Myocyte (in vitro differentiated cells): Measurements from ENCODE around the gene ANAPC1. TPM values are rescaled to one million over a fixed set of nuclear protein-coding genes. Genes with fewer than 3 reads are reported as not detected.
"Not testable (repeated sequence)": the region's sequence is repeated elsewhere in the genome, so short reads cannot be mapped to it uniquely, and the experiment has no call there.

Experiments
- DNase-seq: peaks from one replicate; pipeline ENCODE4 v3.0.0-alpha.2; 2012; ENCODE audit warnings: low read depth
- microRNA-seq: library from miRNA; unstranded; fragments of <30 nt; microRNA quantifications from one replicate; pipeline ENCODE4, GENCODE V29; 2016
- total RNA-seq: library from RNA; depleted of rRNA; stranded (reverse); fragments of >200 nt; gene quantifications from 2 replicates; pipeline ENCODE4 v1.2.3, GENCODE V29; 2014

ANAPC1 gene
- total RNA-seq, 1 donor from 2014 or later: 48.1 TPM

GRCh38 chr2:111735838-111736721, 147.9 kb downstream of the ANAPC1 start:
- DNase-seq: peak; percentile 85

DNA sequence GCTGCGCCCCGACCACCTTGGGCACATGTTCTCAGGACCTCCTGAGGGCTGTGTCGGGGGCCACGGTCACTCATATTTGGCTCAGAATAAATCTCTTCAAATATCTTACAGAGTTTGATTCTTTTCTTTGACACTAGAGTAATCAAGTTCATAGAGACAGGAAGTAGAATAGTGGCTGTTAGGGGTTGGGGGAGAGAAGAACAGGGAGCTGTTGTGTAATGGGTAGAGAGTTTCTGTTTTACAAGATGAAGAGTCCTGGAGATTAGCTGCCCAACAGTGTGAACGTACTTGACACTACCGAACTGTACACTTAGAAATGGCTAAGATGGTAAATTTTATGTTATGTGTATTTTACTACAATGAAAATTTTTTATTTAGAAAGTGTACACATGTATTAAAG, 148.6 kb downstream of the ANAPC1 start:
- DNase-seq: not testable (repeated sequence)

DNA sequence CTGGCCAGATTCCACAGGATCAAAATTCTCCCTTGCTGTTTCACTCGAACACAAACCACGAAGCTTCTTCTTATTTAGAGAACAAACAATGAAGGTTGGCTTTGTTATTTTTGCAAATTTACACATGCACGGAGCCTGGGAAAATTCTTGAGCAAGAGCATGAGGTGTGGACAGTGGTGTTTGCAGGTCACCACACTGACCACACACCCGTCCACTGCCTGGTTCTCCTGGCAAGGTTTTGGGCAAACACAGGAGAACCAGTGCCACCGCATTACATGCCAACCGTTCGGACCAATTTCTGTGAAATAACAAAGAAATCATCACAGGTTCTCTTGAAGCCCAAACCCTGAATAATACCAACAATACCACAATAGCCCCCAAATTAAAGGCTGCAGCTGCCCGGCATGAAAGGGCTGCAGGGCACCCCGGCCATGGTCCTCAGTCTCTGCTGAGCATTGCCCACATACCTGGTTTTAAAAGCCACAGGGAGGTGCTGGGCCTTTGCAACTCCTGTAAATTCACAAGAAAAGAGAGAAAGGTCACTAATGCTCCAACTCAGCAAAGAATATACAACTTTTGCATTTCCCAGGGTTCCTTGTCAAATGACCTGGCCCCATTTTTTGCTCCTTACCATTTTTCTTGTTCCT, 154.1 kb downstream of the ANAPC1 start:
- not testable (repeated sequence) for DNase-seq

DNA sequence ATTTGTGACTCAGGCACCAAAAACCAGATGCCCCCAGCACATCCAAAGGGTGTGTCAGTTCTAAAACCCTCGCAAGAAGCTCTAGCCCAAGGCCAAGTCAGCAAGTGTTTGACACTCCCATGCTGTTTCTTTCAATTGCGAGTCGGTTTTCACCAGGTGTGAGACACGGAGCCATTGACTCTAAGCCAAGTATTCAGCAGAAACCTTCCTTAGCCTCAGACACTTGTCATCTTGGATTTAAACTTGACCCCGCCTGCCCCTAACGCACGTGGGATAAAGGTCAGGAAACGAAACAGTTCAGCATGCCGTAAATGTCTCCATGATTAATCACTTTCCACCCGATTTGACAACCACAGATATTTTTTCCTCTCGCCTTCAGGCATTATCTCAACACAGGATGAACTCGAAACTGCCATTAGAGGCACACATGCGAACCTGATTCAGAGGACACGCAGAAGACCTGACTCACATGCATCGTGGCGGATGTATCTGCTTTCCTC, 156.3 kb downstream of the ANAPC1 start:
- DNase-seq: peak; percentile 56

DNA sequence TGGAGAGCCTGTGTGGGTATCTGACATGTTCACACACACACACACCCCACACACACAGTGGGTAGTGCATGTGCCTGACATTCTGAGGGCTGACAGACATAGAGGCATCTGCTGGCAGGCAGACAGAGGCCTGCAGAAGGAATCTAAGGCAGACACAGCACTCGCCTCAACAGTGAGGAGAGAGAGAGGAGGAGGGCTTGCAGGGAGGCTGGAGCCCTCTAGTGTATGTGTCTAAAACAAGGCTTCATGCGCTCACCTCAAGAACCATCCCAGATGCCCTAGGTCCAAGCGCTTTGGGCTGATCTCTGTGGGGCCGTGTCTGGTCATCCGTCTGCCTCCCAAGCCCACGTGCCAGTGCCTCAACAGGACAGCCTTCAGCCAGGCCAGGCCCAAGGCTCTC, 158.3 kb downstream of the ANAPC1 start:
- peak; percentile 75 for DNase-seq

- not testable (repeated sequence) for DNase-seq
Observed at GRCh38 chr2:111719610-111720009, 164.4 kb downstream of the ANAPC1 start.

Small RNAs within 50 kb of the gene (microRNA-seq; reads per million reads assigned to microRNA genes)
- gene MIR4771-2: not detected

Other genes with a start within 250 kb of the ANAPC1 start
- gene MERTK, start 14.4 kb upstream of the ANAPC1 start, total RNA-seq: 0.21 and 0.35 TPM in 2 replicates
- gene TMEM87B, start 171.1 kb upstream of the ANAPC1 start, total RNA-seq: 14.5 and 32.3 TPM in 2 replicates